Measurements from ENCODE around the gene BMP2. TPM values are rescaled to one million over a fixed set of nuclear protein-coding genes. Genes with fewer than 3 reads are reported as not detected.
A peak's percentile ranks its signal among the peaks of the same experiment; 100 is the strongest.

BMP2 gene
- total and polyA plus RNA-seq, 12 donors, result 0.80 to 5.6 (median 2.1) TPM

- TF ChIP-seq, protein P1, sequence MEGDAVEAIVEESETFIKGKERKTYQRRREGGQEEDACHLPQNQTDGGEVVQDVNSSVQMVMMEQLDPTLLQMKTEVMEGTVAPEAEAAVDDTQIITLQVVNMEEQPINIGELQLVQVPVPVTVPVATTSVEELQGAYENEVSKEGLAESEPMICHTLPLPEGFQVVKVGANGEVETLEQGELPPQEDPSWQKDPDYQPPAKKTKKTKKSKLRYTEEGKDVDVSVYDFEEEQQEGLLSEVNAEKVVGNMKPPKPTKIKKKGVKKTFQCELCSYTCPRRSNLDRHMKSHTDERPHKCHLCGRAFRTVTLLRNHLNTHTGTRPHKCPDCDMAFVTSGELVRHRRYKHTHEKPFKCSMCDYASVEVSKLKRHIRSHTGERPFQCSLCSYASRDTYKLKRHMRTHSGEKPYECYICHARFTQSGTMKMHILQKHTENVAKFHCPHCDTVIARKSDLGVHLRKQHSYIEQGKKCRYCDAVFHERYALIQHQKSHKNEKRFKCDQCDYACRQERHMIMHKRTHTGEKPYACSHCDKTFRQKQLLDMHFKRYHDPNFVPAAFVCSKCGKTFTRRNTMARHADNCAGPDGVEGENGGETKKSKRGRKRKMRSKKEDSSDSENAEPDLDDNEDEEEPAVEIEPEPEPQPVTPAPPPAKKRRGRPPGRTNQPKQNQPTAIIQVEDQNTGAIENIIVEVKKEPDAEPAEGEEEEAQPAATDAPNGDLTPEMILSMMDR (IDR thresholded peaks at IDR 0.05), result no peak
- TF ChIP-seq POLR2A (IDR thresholded peaks at IDR 0.05), result no peak
- no peaks in the 10 kb centered on the region for H3K36me3 ChIP-seq (replicated peaks in 1 of 2)
- intact Hi-C loops (cut with DNase I), result loop anchor here in 1 of 2 donors (10.0 kb wide), 1 partner anchor 130 kb away; no protein-coding TSS in a partner anchor
These were observed 2.9 kb upstream of the BMP2 start for GRCh38 chr20:6764619-6765018.

DNA sequence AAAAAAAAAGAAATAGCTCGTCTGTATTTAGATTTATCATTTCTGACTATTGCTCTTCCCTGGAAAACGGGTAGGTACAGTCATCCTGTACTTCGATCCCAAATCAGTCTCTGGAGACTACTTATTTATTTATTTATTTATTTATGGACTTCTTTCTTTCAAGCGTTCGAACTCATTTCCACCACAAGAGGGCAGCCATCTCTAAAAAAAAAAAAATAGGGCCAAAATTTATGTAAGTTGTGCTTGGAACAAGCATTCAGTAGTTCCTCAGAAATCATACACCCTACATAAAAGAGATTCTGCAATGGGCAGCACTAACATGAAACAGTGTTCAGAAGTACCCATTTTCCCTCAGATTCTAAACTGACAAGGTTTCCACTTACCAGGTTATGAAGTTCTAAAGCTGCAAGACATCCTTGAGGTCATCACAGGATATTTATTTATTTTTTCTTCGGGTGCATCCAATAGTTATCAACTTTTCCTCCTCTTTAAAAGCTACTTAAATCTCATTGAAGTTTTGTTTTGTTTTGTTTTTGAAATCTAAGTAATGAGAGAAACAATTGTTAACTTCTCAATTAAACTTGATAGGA is 1.9 kb upstream of the BMP2 start:
- DNase-seq, result peak in 1 of 7 donors; percentile 19
- 10 to 12% (median 11%) methylated on average over 6 of the region's 6 CpGs for WGBS, 4 donors

More at GRCh38 chr20:6764619-6765018, 2.9 kb upstream of the BMP2 start:
- DNase-seq, result no peak
- no peaks in the 10 kb centered on the region for H3K27me3 ChIP-seq
- no peak overlapping the region for H3K4me3 ChIP-seq
- WGBS, 4 donors, result 88 to 95% (median 90%) methylated on average over 2 of the region's 2 CpGs
- H3K9me3 ChIP-seq (replicated peaks in 1 of 3), result no peaks in the 10 kb centered on the region
- H3K27ac ChIP-seq, result no peak overlapping the region
- peaks cover 0 to 3% of the 10 kb centered on the region in 2 donors for H3K4me1 ChIP-seq (replicated peaks in 1 of 2)

DNA sequence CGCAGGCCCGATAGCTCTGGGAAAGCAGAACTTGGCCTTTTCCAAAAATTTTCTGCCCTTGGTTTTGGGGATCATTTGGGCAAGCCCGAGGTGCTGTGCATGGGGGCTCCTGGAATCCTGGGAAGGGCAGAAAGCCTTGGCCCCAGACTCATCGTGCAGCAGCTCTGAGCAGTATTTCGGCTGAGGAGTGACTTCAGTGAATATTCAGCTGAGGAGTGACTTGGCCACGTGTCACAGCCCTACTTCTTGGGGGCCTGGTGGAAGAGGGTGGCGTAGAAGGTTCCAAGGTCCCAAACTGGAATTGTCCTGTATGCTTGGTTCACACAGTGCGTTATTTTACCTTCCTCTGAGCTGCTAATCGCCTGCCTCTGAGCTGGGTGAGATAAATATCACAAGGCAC is 1.1 kb upstream of the BMP2 start:
- 80 to 91% (median 89%) methylated on average over 7 to 9 of the region's 9 CpGs for WGBS, 4 donors
- no peak overlapping the region for H3K27ac ChIP-seq
- peaks cover 0 to 10% of the 10 kb centered on the region in 2 donors for H3K4me1 ChIP-seq (replicated peaks in 1 of 2)
- no peaks in the 10 kb centered on the region for H3K36me3 ChIP-seq (replicated peaks in 1 of 2)
- H3K4me3 ChIP-seq, result no peak overlapping the region
- no peaks in the 10 kb centered on the region for H3K9me3 ChIP-seq (replicated peaks in 1 of 3)
- intact Hi-C loops (cut with DNase I), result loop anchor here in 1 of 2 donors (10.0 kb wide), 1 partner anchor 132 kb away; no protein-coding TSS in a partner anchor
- no peak for DNase-seq
- TF ChIP-seq, protein P1 (IDR thresholded peaks at IDR 0.05), result no peak
- TF ChIP-seq POLR2A (IDR thresholded peaks at IDR 0.05), result no peak
- H3K27me3 ChIP-seq, result peaks cover 8% of the 10 kb centered on the region

More for the DNA sequence above, 1.9 kb upstream of the BMP2 start:
- Histone ChIP-seq H3K4me3 (no peak overlapping the region), H3K4me1 (replicated peaks in 1 of 2) (peaks cover 0 to 10% of the 10 kb centered on the region in 2 donors), H3K27ac (no peak overlapping the region), H3K27me3 (peaks cover 8% of the 10 kb centered on the region), H3K36me3 (replicated peaks in 1 of 2) (no peaks in the 10 kb centered on the region), H3K9me3 (replicated peaks in 1 of 3) (no peaks in the 10 kb centered on the region)
- TF ChIP-seq, protein P1 (IDR thresholded peaks at IDR 0.05), result peak; percentile 41 to 66 (median 56)
- TF ChIP-seq POLR2A (IDR thresholded peaks at IDR 0.05), result no peak
- intact Hi-C loops (cut with DNase I), result loop anchor here in 1 of 2 donors (10.0 kb wide), 1 partner anchor 131 kb away; no protein-coding TSS in a partner anchor

- intact Hi-C loops (cut with DNase I), result loop anchor here in 1 of 2 donors (10.0 kb wide), 1 partner anchor 132 kb away; no protein-coding TSS in a partner anchor
- Histone ChIP-seq H3K27ac (peak overlapping the region in 1 of 5 donors; percentile 77), H3K4me3 (peak overlapping the region in 1 of 4 donors; percentile 56), H3K9me3 (replicated peaks in 1 of 3) (no peaks in the 10 kb centered on the region), H3K27me3 (peaks cover 8% of the 10 kb centered on the region), H3K36me3 (replicated peaks in 1 of 2) (no peaks in the 10 kb centered on the region), H3K4me1 (replicated peaks in 1 of 2) (peaks cover 0 to 10% of the 10 kb centered on the region in 2 donors)
- WGBS, 4 donors, result 2 to 3% (median 2%) methylated on average over 12 to 26 of the region's 26 CpGs
- TF ChIP-seq POLR2A (IDR thresholded peaks at IDR 0.05), result no peak
- TF ChIP-seq, protein P1 (IDR thresholded peaks at IDR 0.05), result peak in 1 of 6 experiments; percentile 0
- no peak for DNase-seq
These were observed 355 bp upstream of the BMP2 start for GRCh38 chr20:6767126-6767535.

All from adrenal gland (tissue), 12 donors.